GM23338 (cell line): Measurements from ENCODE around the gene MLC1.

Experiments used
- CTCF ChIP-seq, 2 experiments: fragments of 200-600 bp in 1 of 2; sonication (generic) in 1 of 2; conservative IDR thresholded peaks; 2 replicates each; pipeline versions ENCODE4 v1.5.1 to v1.6.1; 2016 to 2017; ENCODE audit warnings: antibody characterized with exemption in 2 of 2, low read depth in 2 of 2, mild to moderate bottlenecking in 2 of 2, moderate library complexity in 1 of 2
- EZH2 ChIP-seq: fragments of 200-600 bp; sonication (generic); IDR thresholded peaks from one replicate; pipeline ENCODE4 v1.8.0; 2017; ENCODE audit warnings: antibody characterized with exemption, mild to moderate bottlenecking, low read depth; ENCODE audit not compliant: unreplicated experiment
- JUNB ChIP-seq: IDR thresholded peaks from one replicate; pipeline ENCODE4 v1.6.1; 2016; ENCODE audit warnings: antibody characterized with exemption; ENCODE audit not compliant: unreplicated experiment
- POLR2AphosphoS5 ChIP-seq: IDR thresholded peaks from 2 replicates; pipeline ENCODE4 v1.6.1; 2016; ENCODE audit warnings: antibody characterized with exemption, low read depth
- TF ChIP-seq, protein P1 (sequence below): IDR thresholded peaks from one replicate; pipeline ENCODE4 v1.6.1; 2018; ENCODE audit warnings: antibody characterized with exemption; ENCODE audit not compliant: unreplicated experiment
- TF ChIP-seq, protein P2 (sequence below): IDR thresholded peaks from 2 replicates; pipeline ENCODE4 v1.6.1; 2016; ENCODE audit warnings: antibody characterized with exemption

- TF ChIP-seq CTCF (conservative IDR thresholded peaks at IDR 0.05; ENCODE audit: low read depth in 2 of 2), result no peak
- TF ChIP-seq, protein P1, sequence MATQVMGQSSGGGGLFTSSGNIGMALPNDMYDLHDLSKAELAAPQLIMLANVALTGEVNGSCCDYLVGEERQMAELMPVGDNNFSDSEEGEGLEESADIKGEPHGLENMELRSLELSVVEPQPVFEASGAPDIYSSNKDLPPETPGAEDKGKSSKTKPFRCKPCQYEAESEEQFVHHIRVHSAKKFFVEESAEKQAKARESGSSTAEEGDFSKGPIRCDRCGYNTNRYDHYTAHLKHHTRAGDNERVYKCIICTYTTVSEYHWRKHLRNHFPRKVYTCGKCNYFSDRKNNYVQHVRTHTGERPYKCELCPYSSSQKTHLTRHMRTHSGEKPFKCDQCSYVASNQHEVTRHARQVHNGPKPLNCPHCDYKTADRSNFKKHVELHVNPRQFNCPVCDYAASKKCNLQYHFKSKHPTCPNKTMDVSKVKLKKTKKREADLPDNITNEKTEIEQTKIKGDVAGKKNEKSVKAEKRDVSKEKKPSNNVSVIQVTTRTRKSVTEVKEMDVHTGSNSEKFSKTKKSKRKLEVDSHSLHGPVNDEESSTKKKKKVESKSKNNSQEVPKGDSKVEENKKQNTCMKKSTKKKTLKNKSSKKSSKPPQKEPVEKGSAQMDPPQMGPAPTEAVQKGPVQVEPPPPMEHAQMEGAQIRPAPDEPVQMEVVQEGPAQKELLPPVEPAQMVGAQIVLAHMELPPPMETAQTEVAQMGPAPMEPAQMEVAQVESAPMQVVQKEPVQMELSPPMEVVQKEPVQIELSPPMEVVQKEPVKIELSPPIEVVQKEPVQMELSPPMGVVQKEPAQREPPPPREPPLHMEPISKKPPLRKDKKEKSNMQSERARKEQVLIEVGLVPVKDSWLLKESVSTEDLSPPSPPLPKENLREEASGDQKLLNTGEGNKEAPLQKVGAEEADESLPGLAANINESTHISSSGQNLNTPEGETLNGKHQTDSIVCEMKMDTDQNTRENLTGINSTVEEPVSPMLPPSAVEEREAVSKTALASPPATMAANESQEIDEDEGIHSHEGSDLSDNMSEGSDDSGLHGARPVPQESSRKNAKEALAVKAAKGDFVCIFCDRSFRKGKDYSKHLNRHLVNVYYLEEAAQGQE, result no peak
- TF ChIP-seq EZH2, result no peak
- no peak for TF ChIP-seq POLR2AphosphoS5
- TF ChIP-seq JUNB, result no peak
- TF ChIP-seq, protein P2, sequence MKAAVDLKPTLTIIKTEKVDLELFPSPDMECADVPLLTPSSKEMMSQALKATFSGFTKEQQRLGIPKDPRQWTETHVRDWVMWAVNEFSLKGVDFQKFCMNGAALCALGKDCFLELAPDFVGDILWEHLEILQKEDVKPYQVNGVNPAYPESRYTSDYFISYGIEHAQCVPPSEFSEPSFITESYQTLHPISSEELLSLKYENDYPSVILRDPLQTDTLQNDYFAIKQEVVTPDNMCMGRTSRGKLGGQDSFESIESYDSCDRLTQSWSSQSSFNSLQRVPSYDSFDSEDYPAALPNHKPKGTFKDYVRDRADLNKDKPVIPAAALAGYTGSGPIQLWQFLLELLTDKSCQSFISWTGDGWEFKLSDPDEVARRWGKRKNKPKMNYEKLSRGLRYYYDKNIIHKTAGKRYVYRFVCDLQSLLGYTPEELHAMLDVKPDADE, result no peak
Observed at GRCh38 chr22:50101870-50102565, 16.8 kb upstream of the MLC1 start.
